WTC11 (cell line): ENCODE results near the gene PARP12. TPM values are rescaled to one million over a fixed set of nuclear protein-coding genes. Genes with fewer than 3 reads are reported as not detected.

ENCODE experiments used
- ATAC-seq: fragments of 200-7000 bp; cut with Tn5 transposase; 2 replicates; pipeline ENCODE4 v1.10.0; 2021; ENCODE audit warnings: mild to moderate bottlenecking, moderate library complexity
- CTCF ChIA-PET: fragments of 300-600 bp; sonication (Branson Sonifier 250); formaldehyde crosslinking; loops from one replicate; lab custom pipeline; 2021; ENCODE audit warnings: antibody characterized with exemption; lab: Charles Lee
- POLR2A ChIA-PET: fragments of 350-600 bp; sonication (Branson Sonifier 250); formaldehyde crosslinking; loops from one replicate; lab custom pipeline; 2021; ENCODE audit warnings: antibody characterized with exemption; lab: Charles Lee
- DNase-seq: peaks from one replicate; pipeline ENCODE4 v3.0.0; 2021; ENCODE audit warnings: low spot score
- H3K27ac Mint-ChIP-seq: 2 replicates; pipeline ENCODE4 v1.8.0; 2021; ENCODE audit warnings: mixed read lengths
- H3K27me3 Mint-ChIP-seq: 2 replicates; pipeline ENCODE4 v1.8.0; 2021; ENCODE audit warnings: low read depth, mild to moderate bottlenecking, moderate library complexity, mixed read lengths
- H3K36me3 Mint-ChIP-seq: 2 replicates; pipeline ENCODE4 v1.8.0; 2021; ENCODE audit warnings: mixed read lengths
- H3K4me1 Mint-ChIP-seq: 2 replicates; pipeline ENCODE4 v1.8.0; 2022; ENCODE audit warnings: mixed read lengths
- H3K4me3 Mint-ChIP-seq: 2 replicates; pipeline ENCODE4 v1.8.0; 2021; ENCODE audit warnings: mild to moderate bottlenecking, moderate library complexity, mixed read lengths
- H3K9me3 Mint-ChIP-seq: 2 replicates; pipeline ENCODE4 v1.8.0; 2021; ENCODE audit warnings: mixed read lengths
- CBFB ChIP-seq: sonication (generic); formaldehyde crosslinking; IDR thresholded peaks from 2 replicates; pipeline ENCODE4 v1.8.1; 2022; ENCODE audit warnings: mild to moderate bottlenecking, low read depth, missing genetic modification reagents
- GABPB1 ChIP-seq: sonication (generic); formaldehyde crosslinking; IDR thresholded peaks from 2 replicates; pipeline ENCODE4 v1.8.1; 2023; ENCODE audit warnings: mild to moderate bottlenecking, missing genetic modification reagents
- GRHL2 ChIP-seq: fragments of 250-450 bp; sonication (Bioruptor Pico); IDR thresholded peaks from 2 replicates; pipeline ENCODE4 v1.8.0; 2022; ENCODE audit warnings: mild to moderate bottlenecking, moderate library complexity; ENCODE audit not compliant: insufficient replicate concordance, severe bottlenecking
- KAT7 ChIP-seq: sonication (generic); formaldehyde crosslinking; IDR thresholded peaks from 2 replicates; pipeline ENCODE4 v1.8.1; 2023; ENCODE audit warnings: missing genetic modification reagents, mild to moderate bottlenecking, borderline replicate concordance
- MYBL2 ChIP-seq: sonication (generic); formaldehyde crosslinking; IDR thresholded peaks from 2 replicates; pipeline ENCODE4 v1.8.1; 2023; ENCODE audit warnings: mild to moderate bottlenecking, moderate library complexity, missing genetic modification reagents
- NFYB ChIP-seq: sonication (generic); formaldehyde crosslinking; conservative IDR thresholded peaks from 2 replicates; pipeline ENCODE4 v1.8.0; 2022; ENCODE audit warnings: low read depth, missing genetic modification reagents
- NR1H2 ChIP-seq: sonication (generic); formaldehyde crosslinking; IDR thresholded peaks from 2 replicates; pipeline ENCODE4 v1.9.0; 2021; ENCODE audit warnings: mild to moderate bottlenecking, moderate library complexity, missing genetic modification reagents
- RELA ChIP-seq: sonication (generic); formaldehyde crosslinking; IDR thresholded peaks from 2 replicates; pipeline ENCODE4 v1.8.1; 2022; ENCODE audit warnings: missing genetic modification reagents, mild to moderate bottlenecking, borderline replicate concordance
- ZBTB21 ChIP-seq: sonication (generic); formaldehyde crosslinking; IDR thresholded peaks from 2 replicates; pipeline ENCODE4 v1.8.1; 2023; ENCODE audit warnings: mild to moderate bottlenecking, missing genetic modification reagents, borderline replicate concordance
- ZNF263 ChIP-seq: sonication (generic); formaldehyde crosslinking; IDR thresholded peaks from 2 replicates; pipeline ENCODE4 v1.8.1; 2022; ENCODE audit warnings: low read depth, mild to moderate bottlenecking, moderate library complexity, missing genetic modification reagents
- total RNA-seq: library from RNA; stranded (reverse); gene quantifications from 3 replicates; pipeline ENCODE4 v1.2.3, GENCODE V29; 2021
- TF ChIP-seq, protein P1 (sequence below): fragments of 250-450 bp; sonication (Bioruptor Pico); conservative IDR thresholded peaks from 2 replicates; pipeline ENCODE4 v1.9.0; 2021; ENCODE audit warnings: mild to moderate bottlenecking
- TF ChIP-seq, protein P2 (sequence below): fragments of 250-450 bp; sonication (Bioruptor Pico); IDR thresholded peaks from 2 replicates; pipeline ENCODE4 v1.8.0; 2021; ENCODE audit warnings: mild to moderate bottlenecking
- TF ChIP-seq, protein P3 (sequence below): sonication (generic); formaldehyde crosslinking; IDR thresholded peaks from 2 replicates; pipeline ENCODE4 v1.8.0; 2022; ENCODE audit warnings: mild to moderate bottlenecking, missing genetic modification reagents
- TF ChIP-seq, protein P4 (sequence below): sonication (generic); formaldehyde crosslinking; IDR thresholded peaks from 2 replicates; pipeline ENCODE4 v1.8.1; 2023; ENCODE audit warnings: mild to moderate bottlenecking, moderate library complexity, missing genetic modification reagents
- TF ChIP-seq, protein P5 (sequence below): sonication (generic); formaldehyde crosslinking; IDR thresholded peaks from 2 replicates; pipeline ENCODE4 v1.8.1; 2023; ENCODE audit warnings: mild to moderate bottlenecking, missing genetic modification reagents
- TF ChIP-seq, protein P6 (sequence below): sonication (generic); formaldehyde crosslinking; IDR thresholded peaks from 2 replicates; pipeline ENCODE4 v1.8.0; 2022; ENCODE audit warnings: mild to moderate bottlenecking, missing genetic modification reagents

PARP12 gene
- total RNA-seq, 1 experiment from 2014 or later: 9.1 TPM

DNA sequence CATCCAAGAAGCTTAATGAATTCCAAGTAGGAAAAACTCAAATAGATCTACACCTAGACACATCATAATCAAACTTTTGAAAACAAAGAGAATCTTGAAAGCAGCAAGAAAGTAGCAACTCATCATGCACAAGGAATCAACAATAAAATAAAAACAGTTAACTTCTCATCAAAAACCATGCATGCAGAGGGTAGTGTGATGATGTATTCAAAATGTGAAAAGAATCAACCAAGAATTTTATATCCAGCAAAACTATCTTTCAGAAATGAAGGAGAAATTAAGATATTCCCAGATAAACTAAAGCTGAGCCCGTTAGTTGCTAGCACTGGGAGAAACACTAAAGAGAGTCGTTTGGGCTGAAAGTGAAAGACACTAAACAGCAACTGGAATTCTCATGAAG, 4.3 kb upstream of the PARP12 start:
- POLR2A ChIA-PET: no interaction called here
- Mint-ChIP-seq H3K27ac (no peak overlapping the region), H3K36me3 (peaks cover 14% of the 10 kb centered on the region), H3K4me1 (peaks cover 7% of the 10 kb centered on the region; the same call in 1 of the 2 replicates), H3K4me3 (no peak overlapping the region), H3K27me3 (peaks cover 25% of the 10 kb centered on the region), H3K9me3 (peaks cover 28% of the 10 kb centered on the region)
- no peak for DNase-seq
- ATAC-seq: no peak
- CTCF ChIA-PET: no interaction called here
- TF ChIP-seq, protein P1, sequence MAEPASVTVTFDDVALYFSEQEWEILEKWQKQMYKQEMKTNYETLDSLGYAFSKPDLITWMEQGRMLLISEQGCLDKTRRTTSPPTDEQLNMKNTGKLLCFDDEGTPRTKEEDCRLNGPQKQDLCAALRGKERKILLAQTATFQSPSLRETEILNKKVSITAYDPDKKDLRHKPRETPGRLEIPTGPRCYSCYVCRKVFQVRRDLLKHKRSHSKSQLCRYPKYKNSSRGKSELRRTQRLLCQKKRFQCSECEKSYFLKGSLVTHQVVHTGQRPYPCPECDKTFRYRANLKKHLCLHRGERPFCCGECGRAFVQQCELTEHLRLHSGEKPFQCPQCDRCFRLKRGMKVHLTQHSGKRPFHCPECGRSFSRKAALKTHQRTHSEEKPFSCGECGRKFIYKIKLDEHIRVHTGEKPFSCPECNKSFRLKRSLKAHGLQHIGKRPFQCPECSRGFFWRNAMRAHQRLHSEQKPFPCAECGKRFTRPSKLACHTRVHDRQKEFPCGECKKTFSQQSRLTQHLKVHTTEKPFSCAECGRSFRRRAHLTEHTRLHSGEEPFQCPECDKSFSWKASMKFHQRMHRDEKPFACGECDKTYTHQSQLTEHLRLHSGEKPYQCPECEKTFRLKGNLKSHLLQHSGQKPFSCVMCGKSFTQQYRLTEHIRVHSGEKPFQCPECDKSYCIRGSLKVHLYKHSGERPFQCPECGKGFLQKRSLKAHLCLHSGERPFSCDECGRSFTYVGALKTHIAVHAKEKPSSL (CRISPR knock-in tag): no peak
- TF ChIP-seq ZNF263 (no peak), RELA (no peak), GABPB1 (CRISPR knock-in tag) (no peak), NR1H2 (no peak), ZBTB21 (CRISPR knock-in tag) (no peak), NFYB (no peak), CBFB (no peak), GRHL2 (no peak)
- TF ChIP-seq, protein P2, sequence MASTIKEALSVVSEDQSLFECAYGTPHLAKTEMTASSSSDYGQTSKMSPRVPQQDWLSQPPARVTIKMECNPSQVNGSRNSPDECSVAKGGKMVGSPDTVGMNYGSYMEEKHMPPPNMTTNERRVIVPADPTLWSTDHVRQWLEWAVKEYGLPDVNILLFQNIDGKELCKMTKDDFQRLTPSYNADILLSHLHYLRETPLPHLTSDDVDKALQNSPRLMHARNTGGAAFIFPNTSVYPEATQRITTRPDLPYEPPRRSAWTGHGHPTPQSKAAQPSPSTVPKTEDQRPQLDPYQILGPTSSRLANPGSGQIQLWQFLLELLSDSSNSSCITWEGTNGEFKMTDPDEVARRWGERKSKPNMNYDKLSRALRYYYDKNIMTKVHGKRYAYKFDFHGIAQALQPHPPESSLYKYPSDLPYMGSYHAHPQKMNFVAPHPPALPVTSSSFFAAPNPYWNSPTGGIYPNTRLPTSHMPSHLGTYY (CRISPR knock-in tag): no peak
- TF ChIP-seq, protein P3, sequence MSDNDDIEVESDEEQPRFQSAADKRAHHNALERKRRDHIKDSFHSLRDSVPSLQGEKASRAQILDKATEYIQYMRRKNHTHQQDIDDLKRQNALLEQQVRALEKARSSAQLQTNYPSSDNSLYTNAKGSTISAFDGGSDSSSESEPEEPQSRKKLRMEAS (CRISPR knock-in tag): no peak

- ATAC-seq (peak; percentile 45; the same call in 1 of the 2 replicates), DNase-seq (peak; percentile 38)
- peaks cover 46% of the 10 kb centered on the region for H3K27me3 Mint-ChIP-seq
- TF ChIP-seq, protein P4, sequence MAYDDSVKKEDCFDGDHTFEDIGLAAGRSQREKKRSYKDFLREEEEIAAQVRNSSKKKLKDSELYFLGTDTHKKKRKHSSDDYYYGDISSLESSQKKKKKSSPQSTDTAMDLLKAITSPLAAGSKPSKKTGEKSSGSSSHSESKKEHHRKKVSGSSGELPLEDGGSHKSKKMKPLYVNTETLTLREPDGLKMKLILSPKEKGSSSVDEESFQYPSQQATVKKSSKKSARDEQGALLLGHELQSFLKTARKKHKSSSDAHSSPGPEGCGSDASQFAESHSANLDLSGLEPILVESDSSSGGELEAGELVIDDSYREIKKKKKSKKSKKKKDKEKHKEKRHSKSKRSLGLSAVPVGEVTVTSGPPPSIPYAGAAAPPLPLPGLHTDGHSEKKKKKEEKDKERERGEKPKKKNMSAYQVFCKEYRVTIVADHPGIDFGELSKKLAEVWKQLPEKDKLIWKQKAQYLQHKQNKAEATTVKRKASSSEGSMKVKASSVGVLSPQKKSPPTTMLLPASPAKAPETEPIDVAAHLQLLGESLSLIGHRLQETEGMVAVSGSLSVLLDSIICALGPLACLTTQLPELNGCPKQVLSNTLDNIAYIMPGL (CRISPR knock-in tag): peak; percentile 7; the same call in 1 of the 2 replicates
- no peak for TF ChIP-seq MYBL2 (CRISPR knock-in tag)
- peak overlapping the region; percentile 71 for H3K4me3 Mint-ChIP-seq
- H3K4me1 Mint-ChIP-seq: peaks cover 10% of the 10 kb centered on the region; the same call in 1 of the 2 replicates
- no peak overlapping the region for H3K27ac Mint-ChIP-seq
- peaks cover 11% of the 10 kb centered on the region for H3K36me3 Mint-ChIP-seq
- peaks cover 16% of the 10 kb centered on the region for H3K9me3 Mint-ChIP-seq
- ChIA-PET POLR2A (no interaction called here), CTCF (interaction anchor here (0.7 to 1.8 kb wide), 3 partner anchors 18 to 577 kb away, joined by 3 to 6 read pairs (median 4); no protein-coding TSS in a partner anchor)
These were observed 628 bp downstream of the PARP12 start for GRCh38 chr7:140062118-140062527.

GRCh38 chr7:140061607-140061930, 1.2 kb downstream of the PARP12 start:
- DNase-seq: no peak
- Mint-ChIP-seq H3K4me3 (peak overlapping the region; percentile 71), H3K4me1 (peaks cover 10% of the 10 kb centered on the region; the same call in 1 of the 2 replicates), H3K36me3 (peaks cover 5% of the 10 kb centered on the region), H3K27ac (no peak overlapping the region), H3K27me3 (peaks cover 40% of the 10 kb centered on the region), H3K9me3 (peaks cover 10% of the 10 kb centered on the region)
- TF ChIP-seq, protein P5, sequence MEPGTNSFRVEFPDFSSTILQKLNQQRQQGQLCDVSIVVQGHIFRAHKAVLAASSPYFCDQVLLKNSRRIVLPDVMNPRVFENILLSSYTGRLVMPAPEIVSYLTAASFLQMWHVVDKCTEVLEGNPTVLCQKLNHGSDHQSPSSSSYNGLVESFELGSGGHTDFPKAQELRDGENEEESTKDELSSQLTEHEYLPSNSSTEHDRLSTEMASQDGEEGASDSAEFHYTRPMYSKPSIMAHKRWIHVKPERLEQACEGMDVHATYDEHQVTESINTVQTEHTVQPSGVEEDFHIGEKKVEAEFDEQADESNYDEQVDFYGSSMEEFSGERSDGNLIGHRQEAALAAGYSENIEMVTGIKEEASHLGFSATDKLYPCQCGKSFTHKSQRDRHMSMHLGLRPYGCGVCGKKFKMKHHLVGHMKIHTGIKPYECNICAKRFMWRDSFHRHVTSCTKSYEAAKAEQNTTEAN (CRISPR knock-in tag): no peak
- no peak for TF ChIP-seq MYBL2 (CRISPR knock-in tag)
- TF ChIP-seq, protein P6, sequence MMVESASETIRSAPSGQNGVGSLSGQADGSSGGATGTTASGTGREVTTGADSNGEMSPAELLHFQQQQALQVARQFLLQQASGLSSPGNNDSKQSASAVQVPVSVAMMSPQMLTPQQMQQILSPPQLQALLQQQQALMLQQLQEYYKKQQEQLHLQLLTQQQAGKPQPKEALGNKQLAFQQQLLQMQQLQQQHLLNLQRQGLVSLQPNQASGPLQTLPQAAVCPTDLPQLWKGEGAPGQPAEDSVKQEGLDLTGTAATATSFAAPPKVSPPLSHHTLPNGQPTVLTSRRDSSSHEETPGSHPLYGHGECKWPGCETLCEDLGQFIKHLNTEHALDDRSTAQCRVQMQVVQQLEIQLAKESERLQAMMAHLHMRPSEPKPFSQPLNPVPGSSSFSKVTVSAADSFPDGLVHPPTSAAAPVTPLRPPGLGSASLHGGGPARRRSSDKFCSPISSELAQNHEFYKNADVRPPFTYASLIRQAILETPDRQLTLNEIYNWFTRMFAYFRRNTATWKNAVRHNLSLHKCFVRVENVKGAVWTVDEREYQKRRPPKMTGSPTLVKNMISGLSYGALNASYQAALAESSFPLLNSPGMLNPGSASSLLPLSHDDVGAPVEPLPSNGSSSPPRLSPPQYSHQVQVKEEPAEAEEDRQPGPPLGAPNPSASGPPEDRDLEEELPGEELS (CRISPR knock-in tag): no peak
- no peak for TF ChIP-seq KAT7 (CRISPR knock-in tag)
- ChIA-PET POLR2A (no interaction called here), CTCF (interaction anchor here (0.7 kb wide), 1 partner anchor 578 kb away, joined by 3 read pairs; no protein-coding TSS in a partner anchor)
- ATAC-seq: no peak
